GM21360 (cell line): ENCODE data around the gene ENKUR.
"Not testable (repeated sequence)": the region's sequence is repeated elsewhere in the genome, so short reads cannot be mapped to it uniquely, and the experiment has no call there.

ENCODE experiments used
- ATAC-seq: cut with Tn5 transposase; IDR thresholded peaks from one replicate; pipeline ENCODE4 v1.9.1; 2021; ENCODE audit warnings: mild to moderate bottlenecking, moderate library complexity; ENCODE audit not compliant: unreplicated experiment

Gene ENKUR

DNA sequence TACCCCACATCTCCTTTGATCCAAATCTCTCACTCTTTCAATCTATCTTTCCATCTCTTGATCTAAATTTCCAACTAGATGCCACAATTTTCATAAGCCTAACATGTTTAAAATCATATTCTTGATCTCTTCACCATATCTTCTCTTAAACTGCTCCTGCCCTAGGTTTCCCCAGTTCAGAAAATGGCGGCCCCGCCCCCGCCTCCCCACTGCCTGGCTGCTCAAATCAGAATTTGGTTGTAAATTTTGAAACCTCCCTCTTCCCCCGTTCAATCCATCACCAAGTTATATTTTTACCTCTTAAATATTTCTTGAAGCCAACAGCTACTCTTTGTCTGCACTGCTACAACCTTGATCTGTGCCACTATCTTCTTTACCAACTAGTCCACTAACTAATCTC is 36.3 kb downstream of the ENKUR start:
- no peak for ATAC-seq

DNA sequence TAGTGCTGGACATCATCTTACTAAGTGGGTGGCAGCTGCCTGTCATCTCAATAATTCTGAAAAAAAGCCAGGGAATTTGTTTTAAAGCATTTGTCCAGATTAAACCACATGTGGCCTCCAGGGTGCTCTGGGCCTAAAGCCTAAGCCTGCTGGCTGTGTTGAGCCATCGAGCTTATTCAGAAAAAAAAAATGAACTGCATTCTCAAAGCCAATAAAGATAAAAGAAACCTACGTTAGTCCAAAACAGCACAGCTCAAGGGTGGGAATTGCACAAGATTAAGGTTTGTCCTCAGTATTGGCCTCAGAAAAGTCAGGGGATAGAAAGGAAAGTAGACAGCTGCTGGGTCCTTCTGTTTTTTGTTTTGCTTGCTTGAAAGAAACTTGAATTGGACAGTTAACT is 41.0 kb downstream of the ENKUR start:
- no peak for ATAC-seq

- ATAC-seq, result no peak
These were observed 42.8 kb downstream of the ENKUR start for GRCh38 chr10:24973163-24973562.

- no peak for ATAC-seq
These were observed 44.6 kb downstream of the ENKUR start for GRCh38 chr10:24971374-24971773.

- ATAC-seq, result no peak
These were observed 46.1 kb downstream of the ENKUR start for GRCh38 chr10:24969841-24970281.

DNA sequence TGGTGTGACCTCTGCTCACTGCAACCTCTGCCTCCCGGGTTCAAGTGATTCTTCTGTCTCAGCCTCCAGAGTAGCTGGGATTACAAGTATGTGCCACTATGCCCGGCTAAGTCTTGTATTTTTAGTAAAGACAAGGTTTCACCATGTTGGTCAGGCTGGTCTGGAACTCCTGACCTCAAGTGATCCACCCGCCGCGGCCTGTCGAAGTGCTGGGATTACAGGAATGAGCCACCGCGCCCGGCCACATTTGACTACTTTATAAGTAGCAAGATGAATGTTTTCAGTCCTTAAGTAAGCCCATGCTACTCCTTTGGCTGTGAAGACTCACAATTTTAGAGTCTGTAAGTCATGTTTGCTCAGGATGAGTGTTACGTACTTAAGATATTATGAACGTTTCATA is 47.0 kb downstream of the ENKUR start:
- ATAC-seq, result not testable (repeated sequence)

DNA sequence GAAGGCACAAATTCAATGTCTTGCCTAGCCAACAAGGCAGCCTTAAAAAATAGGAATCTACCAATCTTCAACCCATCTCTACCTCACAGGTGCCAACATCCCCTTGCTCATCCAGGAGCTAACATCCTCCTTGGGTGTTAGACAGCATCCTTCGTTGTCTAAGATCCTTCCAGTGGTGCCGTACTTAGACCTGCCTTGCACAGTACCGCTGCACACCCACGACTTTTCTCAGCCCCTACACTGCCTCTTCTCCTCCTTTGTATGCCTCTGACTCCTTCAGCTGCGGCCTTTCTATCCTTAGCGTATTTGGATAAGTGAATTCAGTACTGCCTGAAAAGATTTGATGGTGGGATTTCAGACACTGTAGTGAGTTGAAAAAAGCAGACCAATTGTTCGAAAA is 47.6 kb downstream of the ENKUR start:
- no peak for ATAC-seq

- no peak for ATAC-seq
These were observed 48.9 kb downstream of the ENKUR start for GRCh38 chr10:24966962-24967481.

DNA sequence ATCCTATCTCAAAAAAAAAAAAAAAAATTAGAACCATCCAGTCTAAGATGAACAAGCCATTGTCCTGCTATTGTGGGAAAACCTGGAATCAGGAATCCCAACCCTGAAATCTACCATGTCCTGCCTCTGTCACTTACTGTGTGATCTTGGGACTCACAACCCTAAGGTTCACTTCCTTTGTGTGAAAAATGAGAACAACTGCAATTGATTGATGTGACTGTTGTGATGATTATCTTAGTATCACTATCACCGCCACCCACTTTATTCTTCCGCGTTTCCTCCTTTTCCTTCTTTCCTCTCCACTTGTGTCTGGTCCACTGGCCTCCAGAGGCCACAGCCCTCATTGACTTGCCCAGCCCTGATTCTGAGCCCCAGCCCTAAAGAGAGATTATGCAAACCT is 50.9 kb downstream of the ENKUR start:
- ATAC-seq, result no peak

- no peak for ATAC-seq
These were observed 52.4 kb downstream of the ENKUR start for GRCh38 chr10:24963521-24964041.

- no peak for ATAC-seq
These were observed 53.0 kb downstream of the ENKUR start for GRCh38 chr10:24962995-24963394.

- ATAC-seq, result no peak
These were observed 54.4 kb downstream of the ENKUR start for GRCh38 chr10:24961582-24961981.

DNA sequence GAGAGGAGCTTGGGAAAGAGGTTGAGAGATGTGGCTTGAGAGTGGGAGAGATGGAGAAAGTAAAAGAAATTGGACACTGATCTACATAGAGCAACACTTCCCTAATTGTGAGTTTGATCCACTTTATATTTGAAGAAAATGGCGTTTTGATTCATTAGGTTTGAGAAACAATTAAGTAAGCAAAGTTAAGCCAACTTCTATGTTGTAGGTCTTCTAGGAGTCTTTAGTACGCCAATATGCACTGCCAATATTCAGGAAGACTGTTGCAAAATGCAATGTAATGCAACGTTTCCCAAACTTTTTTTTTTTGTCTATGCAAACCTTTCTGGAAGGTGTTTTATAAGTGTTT is 56.6 kb downstream of the ENKUR start:
- ATAC-seq, result no peak

GRCh38 chr10:24958721-24959381 is 57.1 kb downstream of the ENKUR start:
- no peak for ATAC-seq

DNA sequence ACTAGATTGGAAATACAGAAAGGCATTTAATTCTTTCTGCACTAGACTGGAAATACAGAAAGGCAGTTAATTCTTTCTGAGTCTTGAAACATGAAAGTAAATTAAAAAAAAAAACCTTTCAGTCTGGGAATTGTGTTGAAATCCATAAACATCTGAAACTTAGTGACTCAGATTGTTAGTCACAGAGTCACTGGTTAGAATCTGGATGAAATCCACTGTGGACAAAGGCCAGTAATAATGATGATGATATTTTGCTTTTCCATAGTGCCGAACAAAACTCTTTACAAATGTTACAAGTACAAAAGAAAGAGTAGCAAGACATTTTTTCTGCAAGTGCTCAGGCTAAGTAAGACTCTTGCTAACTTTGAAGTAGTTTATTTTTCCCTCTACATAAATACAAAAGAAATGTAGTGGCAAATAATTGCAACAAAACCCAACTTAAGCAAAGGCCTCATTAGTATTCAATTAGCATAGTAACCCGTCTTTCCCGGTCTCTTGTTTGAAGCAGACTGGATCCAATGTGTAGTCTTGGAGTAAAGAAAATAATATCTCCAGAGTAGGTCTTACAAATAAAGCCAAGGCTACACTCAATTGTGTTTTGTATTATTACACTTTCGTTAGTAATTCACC is 57.8 kb downstream of the ENKUR start:
- ATAC-seq, result no peak

- ATAC-seq, result not testable (repeated sequence)
These were observed 58.3 kb downstream of the ENKUR start for GRCh38 chr10:24957624-24958051.

DNA sequence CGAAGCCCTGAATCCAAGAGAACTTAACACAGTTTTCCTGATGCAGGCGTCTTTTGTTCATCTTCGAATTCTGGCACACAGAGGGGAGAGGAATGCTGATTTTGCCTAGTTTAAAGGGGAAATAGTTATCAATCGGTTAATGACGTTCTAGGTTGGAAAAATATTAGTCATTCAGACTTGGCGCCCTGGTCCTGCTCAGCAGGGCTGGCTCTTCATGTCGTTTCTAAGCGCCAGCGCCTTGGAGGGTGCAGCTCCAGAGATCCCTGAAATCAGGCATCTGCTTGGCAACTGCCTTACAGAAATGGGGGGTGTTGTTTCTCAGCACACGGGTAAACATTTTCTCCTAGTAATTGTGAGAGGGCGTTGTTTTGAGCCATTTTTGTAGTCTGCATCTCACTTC is 62.3 kb downstream of the ENKUR start:
- no peak for ATAC-seq

GRCh38 chr10:24952707-24953645 is 63.0 kb downstream of the ENKUR start:
- ATAC-seq, result no peak

GRCh38 chr10:24952143-24952706 is 63.7 kb downstream of the ENKUR start, which contains the start of gene PRTFDC1:
TSS of gene PRTFDC1 (minus strand) at chr10:24952606. CDS start at chr10:24952575, 31 bp downstream.
- no peak for ATAC-seq

GRCh38 chr10:24951201-24952142 is 64.5 kb downstream of the ENKUR start:
- no peak for ATAC-seq
